Natural killer cell treated with Interleukin-12 subunit alpha and Interleukin-12 subunit beta and Interleukin-15 and Interleukin-18, amount 100 ng/mL, for 72 hours (primary cell): ENCODE measurements around the gene GSG1L. TPM values are rescaled to one million over a fixed set of nuclear protein-coding genes. Genes with fewer than 3 reads are reported as not detected.
"Not testable (repeated sequence)": the region's sequence is repeated elsewhere in the genome, so short reads cannot be mapped to it uniquely, and the experiment has no call there.

Experiments
- ATAC-seq, 2 donors: fragments of 150-1000 bp; cut with Tn5 transposase in 1 of 2; sonication (Bioruptor Pico), chemical (Tn5 transposase) in 1 of 2; 2 replicates each; pipeline ENCODE4 v1.10.0; 2021
- DNase-seq: peaks from one replicate; pipeline ENCODE4 v3.0.0; 2022; ENCODE audit warnings: low spot score
- H3K27ac Mint-ChIP-seq, 2 donors: 1 replicate in 1 of 2; 2 replicates in 1 of 2; pipeline ENCODE4 v1.8.0; 2022; ENCODE audit warnings: mixed read lengths in 2 of 2, mild to moderate bottlenecking in 1 of 2, moderate library complexity in 1 of 2
- H3K27me3 Mint-ChIP-seq, 2 donors: 1 replicate in 1 of 2; 2 replicates in 1 of 2; pipeline ENCODE4 v1.8.0; 2022; ENCODE audit warnings: mixed read lengths in 2 of 2
- H3K36me3 Mint-ChIP-seq: one replicate; pipeline ENCODE4 v1.8.0; 2022; ENCODE audit warnings: mixed read lengths
- H3K4me1 Mint-ChIP-seq, 2 donors: 1 replicate in 1 of 2; 2 replicates in 1 of 2; pipeline ENCODE4 v1.8.0; 2022; ENCODE audit warnings: low read depth in 2 of 2, mixed read lengths in 2 of 2, mild to moderate bottlenecking in 1 of 2
- H3K4me3 Mint-ChIP-seq: one replicate; pipeline ENCODE4 v1.8.0; 2022; ENCODE audit warnings: mixed read lengths
- H3K9me3 Mint-ChIP-seq: 2 replicates; pipeline ENCODE4 v1.8.0; 2022; ENCODE audit warnings: mixed read lengths
- total RNA-seq, 2 donors: library from RNA; stranded (reverse); gene quantifications; one replicate each; pipeline ENCODE4 v1.2.3, GENCODE V29; 2022

The GSG1L gene
- total RNA-seq, 2 donors from 2014 or later: not detected

DNA sequence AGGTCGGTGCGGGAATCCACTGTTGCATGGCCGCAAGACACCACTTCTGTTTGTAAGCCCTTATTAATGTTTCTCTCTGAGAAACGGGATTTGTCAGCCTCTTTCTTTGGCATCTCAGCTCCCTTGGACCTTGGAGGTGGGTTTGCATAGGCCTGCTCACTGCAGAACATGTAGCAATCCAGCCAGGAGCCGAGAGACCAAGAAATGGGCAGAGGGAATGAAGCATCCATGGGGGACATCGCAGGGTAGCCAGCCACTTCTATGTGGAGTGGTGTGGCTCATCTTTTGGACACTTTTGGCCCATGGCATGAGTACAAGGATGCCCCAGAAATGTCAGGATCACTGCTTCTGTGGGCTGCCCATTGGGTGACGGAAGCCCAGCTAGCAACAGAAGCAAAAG is 79.4 kb downstream of the GSG1L start:
- Mint-ChIP-seq H3K36me3 (no peaks in the 10 kb centered on the region), H3K9me3 (no peaks in the 10 kb centered on the region), H3K27ac (no peak overlapping the region), H3K4me3 (no peak overlapping the region), H3K27me3 (peaks cover 0 to 6% of the 10 kb centered on the region in 2 donors), H3K4me1 (no peaks in the 10 kb centered on the region)
- DNase-seq: no peak
- no peak for ATAC-seq

DNA sequence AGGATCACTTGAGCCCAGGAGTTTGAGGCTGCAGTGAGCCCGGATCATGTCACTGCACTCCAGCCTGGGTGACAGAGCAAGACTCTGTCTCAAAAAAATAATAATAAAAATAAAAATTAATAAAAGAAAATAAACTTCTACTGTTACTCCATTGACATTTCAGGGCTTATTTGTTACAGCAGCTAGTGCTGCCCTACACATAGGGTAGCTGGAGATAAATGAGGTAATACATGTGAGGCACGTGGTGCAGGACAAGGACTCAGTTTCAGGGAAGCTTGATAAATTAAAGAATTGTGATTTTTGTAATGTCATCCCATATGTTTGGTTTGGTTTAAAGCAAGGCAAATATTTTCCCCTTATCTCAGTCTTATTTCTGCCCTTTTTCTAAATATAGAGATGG is 80.3 kb downstream of the GSG1L start:
- no peak overlapping the region for H3K4me3 Mint-ChIP-seq
- no peaks in the 10 kb centered on the region for H3K36me3 Mint-ChIP-seq
- H3K27ac Mint-ChIP-seq: no peak overlapping the region
- ATAC-seq (no peak), DNase-seq (no peak)
- no peaks in the 10 kb centered on the region for H3K9me3 Mint-ChIP-seq
- no peaks in the 10 kb centered on the region for H3K4me1 Mint-ChIP-seq
- peaks cover 0 to 11% of the 10 kb centered on the region in 2 donors for H3K27me3 Mint-ChIP-seq

DNA sequence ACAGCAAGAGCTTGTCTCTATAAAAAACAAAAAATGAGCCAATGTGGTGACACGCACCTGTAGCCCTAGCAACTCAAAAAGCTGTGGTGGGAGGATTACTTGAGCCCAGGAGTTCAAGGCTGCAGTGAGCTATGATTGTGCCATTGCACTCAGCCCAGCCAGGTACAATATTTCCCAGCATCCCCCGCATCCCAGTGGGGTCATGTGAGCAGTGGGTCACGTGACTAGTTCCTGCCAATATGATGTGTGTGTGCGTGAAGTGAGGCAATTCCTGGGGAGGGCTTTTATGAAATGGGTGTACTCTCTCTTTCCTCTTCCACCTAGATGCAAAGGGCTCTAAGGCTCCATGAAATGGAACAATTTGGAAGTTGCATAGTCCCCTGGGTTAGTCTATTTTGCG is 81.3 kb downstream of the GSG1L start:
- DNase-seq: no peak
- Mint-ChIP-seq H3K27me3 (peaks cover 7 to 11% of the 10 kb centered on the region in 2 donors), H3K9me3 (no peaks in the 10 kb centered on the region), H3K4me3 (no peak overlapping the region), H3K4me1 (no peaks in the 10 kb centered on the region), H3K27ac (no peak overlapping the region), H3K36me3 (no peaks in the 10 kb centered on the region)
- ATAC-seq: no peak

DNA sequence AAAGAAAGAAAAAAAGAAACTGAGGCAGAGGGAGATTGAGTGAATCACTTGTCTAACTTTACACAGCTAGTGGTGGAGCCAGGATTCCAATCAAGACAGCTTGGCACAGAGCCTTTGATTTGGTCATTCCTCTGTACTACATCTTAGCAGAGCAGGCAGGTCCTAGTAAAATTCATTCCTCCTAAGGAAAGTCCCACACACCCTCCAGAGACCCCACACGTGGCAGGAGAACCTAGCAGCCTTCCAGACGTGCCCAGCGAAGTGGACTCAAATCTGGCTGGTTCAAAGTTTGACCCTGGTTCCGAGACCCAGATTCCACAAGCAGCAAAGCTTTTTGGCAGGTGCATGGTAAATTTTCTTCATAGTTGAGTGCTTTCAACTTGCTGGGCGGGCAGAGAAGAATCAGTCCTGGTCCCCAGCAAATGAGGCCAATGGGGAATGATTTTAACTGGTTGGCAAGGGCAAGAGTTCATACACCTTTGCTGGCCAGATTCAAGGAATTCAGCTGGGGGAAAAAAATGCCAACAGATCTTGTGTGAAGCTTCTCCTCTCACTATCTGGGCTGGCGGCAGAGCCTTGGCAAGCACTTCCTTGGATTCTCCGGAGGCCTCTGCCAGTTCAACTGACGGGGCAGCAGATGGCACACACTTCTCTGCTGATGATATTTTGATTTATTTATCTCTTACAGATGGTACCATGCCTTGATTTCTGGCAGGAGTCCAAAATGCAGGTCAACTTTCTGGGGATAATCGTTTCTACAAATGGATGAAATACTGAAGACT is 82.4 kb downstream of the GSG1L start:
- H3K4me3 Mint-ChIP-seq: no peak overlapping the region
- H3K36me3 Mint-ChIP-seq: no peaks in the 10 kb centered on the region
- DNase-seq (no peak), ATAC-seq (no peak)
- H3K27me3 Mint-ChIP-seq: peaks cover 13 to 14% of the 10 kb centered on the region in 2 donors
- H3K4me1 Mint-ChIP-seq: no peaks in the 10 kb centered on the region
- no peaks in the 10 kb centered on the region for H3K9me3 Mint-ChIP-seq
- no peak overlapping the region for H3K27ac Mint-ChIP-seq

DNA sequence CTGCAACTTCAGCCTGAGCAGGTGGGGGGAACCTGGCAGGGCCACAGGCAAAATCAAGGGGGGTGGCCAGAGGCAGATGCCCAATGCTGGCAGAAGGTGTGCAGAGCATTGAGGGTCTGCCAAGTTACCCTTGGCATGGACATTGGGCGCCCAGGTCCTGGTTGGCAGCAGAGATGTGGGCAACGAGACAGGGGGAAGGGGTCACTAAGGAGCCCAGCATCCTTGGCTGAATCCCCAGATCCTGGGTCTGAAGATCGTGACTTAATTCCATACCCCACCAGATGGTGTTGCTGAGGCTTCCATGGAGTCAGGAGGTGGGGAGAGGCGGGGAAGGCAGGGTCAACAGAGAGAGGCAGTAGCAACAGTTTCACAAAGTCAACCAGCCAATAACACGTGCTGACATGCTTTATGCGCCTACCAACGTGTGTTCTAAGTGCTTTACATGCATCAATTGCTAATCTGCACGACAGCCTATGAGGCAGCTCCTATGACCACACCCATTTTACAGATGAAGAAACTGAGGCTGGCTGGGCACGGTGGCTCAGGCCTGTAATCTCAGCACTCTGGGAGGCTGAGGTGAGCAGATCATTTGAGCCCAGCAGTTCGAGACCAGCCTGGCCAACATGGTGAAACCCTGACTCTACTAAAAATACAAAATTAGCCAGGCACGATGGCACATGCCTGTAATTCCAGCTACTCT is 83.3 kb downstream of the GSG1L start:
- peaks cover 13 to 14% of the 10 kb centered on the region in 2 donors for H3K27me3 Mint-ChIP-seq

DNA sequence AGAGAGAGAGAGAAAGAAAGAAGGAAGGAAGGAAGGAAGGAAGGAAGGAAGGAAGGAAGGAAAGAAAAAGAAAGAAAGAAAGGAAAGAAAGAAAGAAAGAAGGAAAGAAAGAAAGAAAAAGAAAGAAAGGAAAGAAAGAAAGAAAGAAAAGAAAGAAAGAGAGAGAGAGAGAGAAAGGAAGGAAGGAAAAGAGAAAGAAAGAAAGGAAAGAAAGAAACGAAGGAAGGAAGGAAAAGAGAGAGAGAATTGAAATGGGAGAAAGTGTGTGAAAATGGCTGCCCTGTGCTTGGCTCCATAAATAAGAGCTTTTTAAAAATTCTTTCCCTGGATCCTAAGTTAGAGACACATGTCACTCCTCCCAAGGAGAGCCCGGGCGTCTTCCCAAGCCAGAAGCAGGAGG is 83.8 kb downstream of the GSG1L start:
- not testable (repeated sequence) for H3K9me3 Mint-ChIP-seq, H3K36me3 Mint-ChIP-seq, H3K4me3 Mint-ChIP-seq, H3K27ac Mint-ChIP-seq, ATAC-seq, H3K4me1 Mint-ChIP-seq, DNase-seq
- H3K27me3 Mint-ChIP-seq: peaks cover 10 to 13% of the 10 kb centered on the region in 2 donors

More for the DNA sequence above, 83.3 kb downstream of the GSG1L start:
- Mint-ChIP-seq H3K4me3 (no peak overlapping the region), H3K4me1 (no peaks in the 10 kb centered on the region), H3K27ac (no peak overlapping the region), H3K36me3 (no peaks in the 10 kb centered on the region), H3K9me3 (no peaks in the 10 kb centered on the region)
- no peak for ATAC-seq
- no peak for DNase-seq

DNA sequence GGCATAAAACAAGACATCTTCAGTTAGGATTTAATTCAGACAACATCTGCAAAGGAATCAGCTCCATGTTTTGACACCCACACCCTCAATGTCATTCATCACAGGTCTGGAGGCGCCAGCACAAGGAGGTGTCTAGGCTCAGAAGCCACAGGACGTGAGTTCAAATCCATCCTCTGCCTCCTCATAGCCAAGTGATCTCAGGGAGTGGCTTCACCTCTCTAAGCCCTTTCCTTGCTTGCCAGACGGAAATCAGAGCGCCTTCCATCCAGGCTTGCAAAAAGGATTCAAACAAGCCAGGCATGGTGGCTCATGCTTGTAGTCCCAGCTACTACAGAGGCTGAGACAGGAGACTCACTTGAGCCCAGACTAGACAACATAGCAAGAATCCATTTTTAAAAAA is 84.6 kb downstream of the GSG1L start:
- no peaks in the 10 kb centered on the region for H3K36me3 Mint-ChIP-seq
- no peak for ATAC-seq
- no peaks in the 10 kb centered on the region for H3K4me1 Mint-ChIP-seq
- DNase-seq: no peak
- H3K27me3 Mint-ChIP-seq: peaks cover 10 to 13% of the 10 kb centered on the region in 2 donors
- no peak overlapping the region for H3K4me3 Mint-ChIP-seq
- no peak overlapping the region for H3K27ac Mint-ChIP-seq
- H3K9me3 Mint-ChIP-seq: no peaks in the 10 kb centered on the region

DNA sequence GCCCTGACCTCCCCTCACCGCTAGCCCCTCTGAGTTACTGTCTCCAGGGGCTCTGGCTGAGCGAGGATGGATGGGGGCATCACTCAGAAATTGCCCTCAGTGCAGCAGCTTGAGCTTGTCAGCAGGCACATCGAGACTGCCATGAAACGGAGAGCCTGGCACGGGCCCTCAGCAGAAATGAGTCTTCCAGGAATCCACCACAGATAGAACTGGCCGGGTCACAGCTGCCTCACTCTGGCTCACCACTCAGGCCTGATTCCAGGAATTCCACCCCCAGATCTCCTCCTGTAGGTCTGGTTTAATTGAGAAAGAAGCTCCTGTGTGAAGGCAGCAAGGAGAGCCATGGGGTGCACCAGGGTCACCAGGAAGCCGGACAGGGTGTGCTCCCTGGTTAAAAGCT is 85.5 kb downstream of the GSG1L start:
- DNase-seq: no peak
- Mint-ChIP-seq H3K27ac (no peak overlapping the region), H3K36me3 (no peaks in the 10 kb centered on the region), H3K4me3 (no peak overlapping the region), H3K27me3 (peaks cover 10 to 13% of the 10 kb centered on the region in 2 donors), H3K4me1 (no peaks in the 10 kb centered on the region), H3K9me3 (no peaks in the 10 kb centered on the region)
- no peak for ATAC-seq

DNA sequence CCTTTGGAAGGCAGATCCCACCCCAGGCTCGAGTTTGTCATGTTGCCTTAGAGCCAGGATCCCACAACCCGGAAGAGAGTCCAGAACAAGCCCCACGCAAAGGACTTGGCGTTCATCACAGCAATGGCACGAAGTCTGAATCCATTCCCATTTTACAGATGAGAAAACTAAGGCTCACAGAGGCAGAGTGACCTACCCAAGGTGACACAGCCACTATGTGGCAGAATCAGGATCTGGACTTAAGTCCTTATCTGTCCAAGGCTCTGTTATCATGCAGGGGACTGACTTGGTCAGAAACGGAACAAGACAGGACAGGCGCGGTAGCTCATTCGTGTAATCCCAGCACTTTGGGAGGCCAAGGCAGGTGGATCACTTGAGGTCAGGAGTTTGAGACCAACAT is 86.5 kb downstream of the GSG1L start:
- peaks cover 10 to 13% of the 10 kb centered on the region in 2 donors for H3K27me3 Mint-ChIP-seq
- no peak for ATAC-seq
- H3K4me1 Mint-ChIP-seq: no peaks in the 10 kb centered on the region
- DNase-seq: no peak
- no peak overlapping the region for H3K4me3 Mint-ChIP-seq
- H3K27ac Mint-ChIP-seq: no peak overlapping the region
- H3K9me3 Mint-ChIP-seq: no peaks in the 10 kb centered on the region
- H3K36me3 Mint-ChIP-seq: no peaks in the 10 kb centered on the region

DNA sequence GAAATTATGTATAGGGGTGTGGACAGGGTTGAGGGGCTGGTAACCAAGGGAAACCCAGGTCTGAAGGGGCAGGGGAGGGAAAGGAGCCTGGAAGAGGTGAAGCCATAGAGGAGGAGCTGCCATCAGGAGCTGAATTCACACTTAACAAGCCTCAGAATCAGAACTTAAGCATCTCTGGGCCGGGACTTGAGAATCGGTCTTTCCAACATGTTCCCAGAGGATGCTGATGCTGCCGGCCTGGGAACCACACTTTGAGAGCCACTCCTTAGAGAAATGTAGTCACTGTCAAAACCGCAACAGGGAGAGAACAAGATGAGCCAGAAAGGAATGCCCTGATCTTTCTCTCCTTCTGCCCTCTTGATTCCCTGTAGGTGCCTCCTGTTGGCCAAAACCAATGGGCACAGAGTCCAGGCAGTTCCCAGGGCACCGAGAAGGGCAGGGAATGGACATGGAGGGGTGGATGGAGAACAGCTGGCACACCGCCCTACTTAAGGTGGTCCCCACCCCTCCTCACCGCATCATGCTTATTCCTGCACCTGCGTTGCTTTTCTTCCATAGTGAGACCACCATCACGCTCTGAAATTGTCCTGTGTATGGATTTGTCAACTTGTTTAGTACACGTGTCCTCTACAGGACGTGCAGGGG is 88.5 kb downstream of the GSG1L start:
- DNase-seq: no peak
- Mint-ChIP-seq H3K4me3 (no peak overlapping the region), H3K36me3 (no peaks in the 10 kb centered on the region), H3K27ac (no peak overlapping the region), H3K4me1 (no peaks in the 10 kb centered on the region), H3K9me3 (no peaks in the 10 kb centered on the region), H3K27me3 (peaks cover 12 to 13% of the 10 kb centered on the region in 2 donors)
- no peak for ATAC-seq

DNA sequence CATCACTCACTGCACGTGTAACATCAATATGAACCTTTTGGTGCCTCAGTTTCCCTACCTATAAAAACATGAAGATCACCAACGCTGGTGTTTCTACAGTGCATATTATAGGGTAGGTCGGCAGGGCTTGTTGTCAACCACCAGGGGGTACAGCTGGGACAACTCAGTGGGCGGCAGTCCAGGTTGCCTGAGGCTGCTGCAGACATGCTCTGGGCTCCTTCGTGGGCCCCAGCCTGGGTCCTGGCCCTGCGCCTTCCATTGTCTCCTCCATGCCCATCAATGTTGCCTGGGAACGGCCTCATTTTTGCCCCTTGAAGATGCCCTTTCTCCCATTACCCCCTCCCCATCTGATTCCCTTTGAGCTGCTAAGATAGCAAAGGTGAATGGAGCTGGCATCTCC is 89.8 kb downstream of the GSG1L start:
- Mint-ChIP-seq H3K27me3 (peaks cover 8 to 13% of the 10 kb centered on the region in 2 donors), H3K27ac (no peak overlapping the region), H3K36me3 (no peaks in the 10 kb centered on the region), H3K4me1 (no peaks in the 10 kb centered on the region), H3K9me3 (no peaks in the 10 kb centered on the region), H3K4me3 (no peak overlapping the region)
- DNase-seq (no peak), ATAC-seq (no peak)

DNA sequence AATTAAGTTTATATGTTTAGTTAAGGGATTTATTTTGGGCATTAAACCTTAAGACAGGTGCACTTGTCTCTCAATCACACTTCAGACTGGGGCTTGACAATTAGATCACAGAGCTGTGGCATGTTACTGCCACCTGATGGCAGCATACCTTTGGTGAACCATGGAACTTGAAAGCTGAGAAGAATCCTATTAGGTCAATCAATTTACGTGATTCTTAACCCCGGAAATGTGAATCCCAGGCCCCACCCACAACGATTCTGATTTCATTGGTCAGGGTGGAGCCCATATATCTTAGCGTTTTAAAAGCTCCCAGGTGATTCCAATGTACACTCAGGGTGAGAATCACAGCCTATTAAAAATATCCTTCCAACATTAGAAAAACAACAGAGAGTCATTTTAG is 91.0 kb downstream of the GSG1L start:
- Mint-ChIP-seq H3K36me3 (no peaks in the 10 kb centered on the region), H3K27me3 (peaks cover 8 to 9% of the 10 kb centered on the region in 2 donors), H3K4me3 (no peak overlapping the region), H3K9me3 (no peaks in the 10 kb centered on the region), H3K27ac (no peak overlapping the region), H3K4me1 (no peaks in the 10 kb centered on the region)
- no peak for DNase-seq
- ATAC-seq: peak in 1 of 2 donors; percentile 46

DNA sequence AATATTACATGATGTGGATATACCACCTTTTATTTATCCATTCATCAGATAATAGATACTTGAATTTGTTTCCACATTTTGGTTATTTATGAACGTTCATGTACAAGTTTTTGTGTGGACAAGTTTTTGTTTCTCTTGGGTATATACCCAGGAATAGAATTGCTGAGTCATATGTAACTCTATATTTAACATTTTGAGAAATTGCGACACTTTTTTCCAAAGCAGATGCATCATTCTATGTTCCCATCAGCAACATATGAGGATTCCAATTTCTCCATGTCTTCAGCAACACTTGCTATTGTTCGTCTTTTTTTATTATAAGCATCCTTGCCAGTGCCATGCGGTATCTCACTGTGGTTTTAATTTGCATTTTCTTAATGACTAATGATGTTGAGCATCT is 93.9 kb downstream of the GSG1L start:
- Mint-ChIP-seq H3K9me3 (no peaks in the 10 kb centered on the region), H3K27me3 (peaks cover 9 to 18% of the 10 kb centered on the region in 2 donors), H3K36me3 (no peaks in the 10 kb centered on the region), H3K4me1 (no peaks in the 10 kb centered on the region), H3K4me3 (no peak overlapping the region), H3K27ac (no peak overlapping the region)
- DNase-seq (no peak), ATAC-seq (no peak)

DNA sequence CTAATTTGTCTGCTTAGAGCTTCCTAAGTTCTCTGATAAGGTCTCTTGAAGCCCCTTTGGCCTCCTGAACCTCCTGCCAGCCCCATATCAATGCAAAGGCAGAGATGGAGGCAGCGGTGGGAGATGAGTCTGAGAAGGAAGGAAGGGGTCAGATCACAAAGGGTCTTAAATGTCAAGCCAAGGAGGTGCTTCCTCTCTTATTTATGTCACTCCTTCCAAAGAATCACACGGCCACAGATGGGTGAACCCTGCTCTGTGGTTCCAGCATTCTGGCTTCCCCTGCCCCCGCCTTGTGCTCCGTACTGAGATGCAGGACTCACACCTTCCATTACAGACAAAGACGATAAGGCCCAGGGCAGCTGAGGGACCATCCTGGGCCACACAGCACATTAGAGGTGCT is 96.3 kb downstream of the GSG1L start:
- Mint-ChIP-seq H3K36me3 (no peaks in the 10 kb centered on the region), H3K9me3 (no peaks in the 10 kb centered on the region), H3K4me1 (no peaks in the 10 kb centered on the region), H3K4me3 (no peak overlapping the region), H3K27ac (no peak overlapping the region), H3K27me3 (peaks cover 16 to 32% of the 10 kb centered on the region in 2 donors)
- no peak for DNase-seq
- no peak for ATAC-seq
